OCI-M1 (cell line): ENCODE results near the gene ARF1.
A peak's percentile ranks its signal among the peaks of the same experiment; 100 is the strongest.

ENCODE experiments used
- DNase-seq: peaks from one replicate; lab custom pipeline; 2025; lab: John Stamatoyannopoulos, UW

ARF1 gene

DNA sequence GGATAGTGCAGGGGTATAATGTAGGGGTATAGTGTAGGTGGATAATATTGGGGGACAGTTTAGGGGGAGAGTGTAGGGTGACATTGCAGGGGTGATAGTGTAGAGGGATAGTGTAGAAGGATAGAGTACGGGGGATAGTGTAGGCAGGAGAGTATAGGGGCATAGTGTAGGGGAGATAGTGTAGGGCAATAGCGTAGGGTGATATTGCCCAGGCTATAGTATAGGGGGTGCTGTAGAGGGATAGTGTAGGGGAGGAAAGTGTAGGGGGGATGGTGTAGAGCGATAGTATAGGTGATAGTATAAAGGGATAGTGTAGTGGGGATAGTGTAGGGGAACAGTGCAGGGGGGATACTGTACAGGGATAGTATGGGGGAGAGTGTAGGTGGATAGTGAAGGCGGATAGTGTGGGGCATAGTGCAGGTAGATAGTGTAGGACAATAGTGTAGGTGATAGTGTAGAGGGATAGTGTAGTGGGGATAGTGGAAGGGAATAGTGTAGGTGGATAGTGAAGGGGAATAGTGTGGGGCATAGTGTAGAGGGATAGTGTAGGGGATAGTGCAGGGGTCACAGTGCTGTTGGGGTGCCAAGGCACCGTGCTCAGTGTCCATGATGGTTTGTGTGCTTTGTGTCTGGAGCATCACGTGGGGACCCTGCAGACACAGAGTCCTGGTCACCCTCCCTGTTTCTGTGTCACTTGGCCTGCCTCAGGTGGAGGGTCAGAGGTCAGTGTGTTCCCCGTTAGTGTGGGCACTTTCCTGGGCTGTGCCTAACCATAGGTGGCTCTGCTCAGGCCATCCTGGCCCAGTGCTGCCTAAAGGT, 10.5 kb upstream of the ARF1 start:
- no peak for DNase-seq

DNA sequence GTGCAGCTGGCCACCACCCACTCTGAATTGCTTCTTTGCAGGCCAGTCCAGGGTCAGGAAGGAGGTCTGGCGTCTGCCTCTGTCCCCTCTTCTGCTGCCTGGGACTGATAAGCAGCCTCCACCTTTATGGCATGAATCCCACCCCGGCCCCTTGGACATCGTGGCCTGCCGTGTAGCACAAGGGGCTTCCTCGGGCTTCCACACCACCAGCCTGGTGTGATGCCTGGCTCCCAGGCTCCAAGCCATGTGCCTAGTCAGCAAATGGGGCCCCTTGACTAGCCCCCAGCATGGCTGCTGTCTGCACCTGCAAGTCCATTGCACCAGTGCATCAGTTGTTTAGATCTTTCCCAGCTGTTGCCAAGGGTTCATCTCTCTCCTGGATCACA, 9.9 kb upstream of the ARF1 start:
- no peak for DNase-seq

DNA sequence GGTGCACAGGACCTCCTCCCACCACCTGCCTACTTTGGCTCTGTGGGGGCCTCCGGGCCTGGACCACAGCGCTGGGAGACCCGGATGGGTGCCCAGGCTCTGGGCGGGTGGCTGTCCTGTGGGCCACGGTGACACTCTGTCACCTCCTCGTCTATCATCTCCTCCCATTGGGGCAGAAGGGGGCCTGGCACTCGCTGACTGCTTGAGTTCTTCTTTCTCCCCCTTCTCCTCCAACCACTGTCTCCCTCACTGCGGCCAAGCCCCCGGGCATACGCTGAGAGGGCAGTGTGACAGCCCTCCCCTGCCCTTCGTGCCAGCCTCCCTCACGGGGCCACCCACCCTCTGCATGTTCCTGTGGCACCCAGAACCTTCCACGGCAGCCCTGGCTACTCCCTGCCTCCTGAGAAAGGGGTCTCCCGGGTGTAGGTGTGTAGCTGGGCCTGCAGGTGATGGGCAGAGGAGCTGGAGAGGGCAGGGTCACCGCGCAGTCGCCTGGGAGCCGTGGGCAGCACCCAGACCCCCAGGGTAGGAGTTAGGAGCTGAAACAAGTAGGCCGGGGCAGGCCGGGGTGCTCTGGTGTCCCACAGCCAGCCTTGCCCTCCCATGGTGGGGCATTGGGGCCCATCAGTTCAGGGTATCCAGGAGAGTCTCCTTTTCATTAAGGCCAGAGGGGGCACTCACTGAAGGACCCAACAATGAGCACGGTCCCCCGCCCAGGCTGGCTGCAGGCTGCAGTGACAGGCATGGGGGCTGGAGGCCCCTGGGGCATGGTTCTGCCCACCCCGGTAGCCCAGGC, 9.2 kb upstream of the ARF1 start:
- DNase-seq = no peak

DNA sequence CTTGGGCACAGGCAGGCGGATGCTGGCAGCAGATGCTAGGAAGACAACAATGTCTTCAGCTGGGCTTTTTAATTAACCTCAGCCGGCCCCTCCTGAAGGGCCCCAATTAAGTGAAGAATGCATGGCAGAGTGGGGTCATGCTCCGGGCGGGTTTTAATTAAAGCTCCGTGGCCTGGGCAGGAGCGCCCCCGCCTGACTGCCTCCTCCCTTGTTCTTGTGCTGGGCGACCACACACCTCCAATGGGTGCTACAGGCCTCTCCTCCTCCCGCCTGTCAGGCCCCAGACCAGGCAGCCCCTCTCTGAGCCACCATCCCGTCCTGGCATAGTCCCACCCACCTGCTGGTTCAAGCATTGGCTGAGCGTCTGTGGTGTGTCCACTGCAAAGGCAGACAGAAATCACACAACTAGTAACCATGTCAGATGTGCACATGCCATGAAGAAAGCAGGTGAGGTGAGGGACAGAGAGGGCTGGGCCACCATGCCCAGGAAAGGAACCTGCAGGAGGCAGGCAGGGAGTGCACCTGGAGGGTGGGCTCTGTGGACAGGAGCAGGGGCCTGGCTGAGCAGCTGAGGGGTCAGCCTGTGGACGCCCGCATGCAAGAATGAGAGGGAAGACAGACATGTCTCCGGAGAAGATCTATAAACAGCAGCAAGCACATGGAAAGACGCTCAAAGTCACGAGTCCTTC, 8.5 kb upstream of the ARF1 start:
- no peak for DNase-seq

GRCh38 chr1:228074954-228075730, 7.4 kb upstream of the ARF1 start:
- DNase-seq = no peak

DNA sequence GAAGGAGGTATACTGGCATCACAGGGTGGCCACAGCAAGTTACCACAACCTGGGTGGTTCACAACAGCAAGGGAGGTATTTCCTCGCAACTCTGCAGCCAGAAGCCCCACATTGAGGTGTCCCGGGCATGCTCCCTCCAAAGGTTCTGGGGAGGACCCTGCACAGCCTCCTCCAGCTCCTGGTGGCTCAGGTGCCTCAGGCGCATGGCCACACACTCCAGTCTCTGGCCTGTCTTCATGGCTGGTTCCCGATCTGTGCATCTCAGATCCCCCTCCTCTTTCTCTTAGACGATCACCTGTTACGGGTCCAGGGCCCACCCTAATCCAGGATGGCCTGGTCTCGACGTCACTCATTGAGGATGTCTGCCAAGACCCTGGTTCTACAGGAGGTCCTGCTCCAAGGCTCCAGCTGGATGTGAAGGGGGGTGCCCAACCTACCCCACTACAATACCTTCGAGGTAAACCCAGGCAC, 6.7 kb upstream of the ARF1 start:
- DNase-seq = no peak

DNA sequence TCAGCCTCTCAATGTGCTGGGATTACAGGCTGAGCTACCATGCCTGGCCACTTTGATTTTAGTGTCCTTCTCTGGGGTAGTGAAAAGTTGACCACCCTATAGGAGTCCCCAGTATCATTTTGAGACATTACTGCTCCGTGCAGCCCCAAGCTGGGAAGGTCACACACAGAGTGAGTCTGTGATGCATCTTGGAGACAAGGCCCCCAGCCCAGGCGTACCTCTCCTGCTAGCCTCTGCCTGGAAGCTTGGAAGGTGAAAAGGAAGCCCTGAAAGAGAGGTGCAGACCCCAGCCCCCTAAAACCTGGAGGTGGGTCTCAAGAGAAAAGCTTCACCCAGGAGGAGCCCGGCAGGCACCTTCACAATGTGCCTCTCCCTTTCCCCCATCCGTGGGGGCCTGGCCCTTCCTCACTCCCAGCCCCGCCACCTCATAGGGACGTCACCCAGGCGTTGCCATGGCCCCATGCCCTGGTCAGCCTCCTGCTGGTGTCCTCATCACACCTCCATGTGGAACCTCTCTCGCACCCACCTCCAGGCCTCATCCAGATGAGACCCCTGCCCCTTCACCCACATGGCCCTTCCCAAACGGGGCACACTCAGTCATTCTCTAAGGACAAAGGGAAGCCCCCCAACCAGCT, 5.6 kb upstream of the ARF1 start:
- DNase-seq = no peak

DNA sequence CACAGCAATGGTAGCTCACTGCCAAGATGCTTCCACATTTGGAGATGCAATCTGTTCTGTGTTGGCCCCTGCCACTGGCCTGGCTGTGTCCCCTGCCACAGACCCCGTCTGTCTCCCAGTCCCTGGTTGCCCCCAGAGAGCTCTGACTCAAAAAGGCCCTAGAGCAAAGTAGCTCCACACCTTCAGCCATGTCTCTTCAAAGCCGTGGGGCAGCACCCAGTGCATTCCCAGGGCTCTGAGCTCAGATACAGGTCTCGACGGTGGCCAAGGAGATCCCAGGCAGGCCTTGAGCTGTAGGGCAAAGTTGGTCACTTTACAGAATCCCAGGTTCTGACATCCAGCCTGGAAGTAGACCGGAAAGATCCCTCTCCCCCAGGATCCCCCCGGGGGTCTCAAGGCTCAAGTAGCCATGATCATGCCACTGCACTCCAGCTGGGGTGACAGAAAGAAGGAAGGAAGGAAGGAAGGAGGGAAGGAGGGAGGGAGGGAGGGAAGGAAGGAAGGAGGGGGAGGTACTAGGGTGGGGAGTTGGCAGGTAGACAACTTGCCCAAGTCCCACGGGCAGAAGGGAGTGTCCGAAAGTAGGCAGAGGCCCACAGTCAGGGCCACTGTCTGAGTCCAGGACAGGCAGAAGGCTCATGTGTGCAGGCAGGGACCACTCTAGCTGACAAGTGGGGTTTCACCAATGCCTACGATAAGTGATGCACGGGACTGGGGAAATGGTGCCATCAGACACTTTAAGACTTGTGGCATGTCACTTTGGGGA, 4.8 kb upstream of the ARF1 start:
- DNase-seq = no peak

GRCh38 chr1:228079013-228079412, 3.5 kb upstream of the ARF1 start:
- no peak for DNase-seq

- no peak for DNase-seq
Measured at GRCh38 chr1:228079601-228080263, 2.8 kb upstream of the ARF1 start.

- no peak for DNase-seq
Measured at GRCh38 chr1:228081144-228081543, 1.4 kb upstream of the ARF1 start.

DNA sequence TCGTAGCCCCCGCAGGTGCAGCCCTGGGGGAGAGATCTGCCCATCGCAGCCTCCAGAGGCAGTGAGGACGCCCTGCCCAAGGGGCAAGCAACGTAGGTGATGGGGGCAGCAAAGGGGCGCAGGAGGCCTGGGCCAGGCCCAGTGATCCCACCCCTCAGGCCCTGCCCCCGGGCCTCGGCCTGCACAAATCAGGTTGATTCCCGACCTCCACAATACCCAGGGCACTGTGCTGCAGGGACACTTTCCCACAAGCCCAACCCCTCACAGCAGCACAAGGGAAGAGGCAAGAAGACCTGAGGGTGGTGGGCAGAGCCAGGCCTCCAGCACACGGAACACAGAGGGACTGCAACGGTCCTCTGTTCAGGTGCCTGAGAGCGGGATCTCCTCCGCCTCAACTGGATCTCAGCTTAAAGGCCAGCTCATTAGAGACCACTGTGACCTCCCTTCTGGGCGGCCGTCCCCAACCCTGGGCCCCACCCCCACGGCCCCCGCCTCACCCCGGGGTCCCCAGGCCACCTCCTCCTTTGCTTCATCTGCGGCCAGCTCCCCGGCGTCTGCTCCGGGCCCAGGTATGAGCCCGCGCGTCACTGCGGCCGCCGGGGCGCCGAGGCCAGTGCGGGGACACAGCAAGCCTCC, 812 bp upstream of the ARF1 start:
- peak; percentile 58 for DNase-seq

- peak; percentile 58 for DNase-seq
Measured at GRCh38 chr1:228082918-228083870, 686 bp downstream of the ARF1 start.

- peak; percentile 62 for DNase-seq
Measured at GRCh38 chr1:228083871-228084278, 1.4 kb downstream of the ARF1 start.

GRCh38 chr1:228084325-228084724, 1.8 kb downstream of the ARF1 start:
- peak; percentile 67 for DNase-seq

DNA sequence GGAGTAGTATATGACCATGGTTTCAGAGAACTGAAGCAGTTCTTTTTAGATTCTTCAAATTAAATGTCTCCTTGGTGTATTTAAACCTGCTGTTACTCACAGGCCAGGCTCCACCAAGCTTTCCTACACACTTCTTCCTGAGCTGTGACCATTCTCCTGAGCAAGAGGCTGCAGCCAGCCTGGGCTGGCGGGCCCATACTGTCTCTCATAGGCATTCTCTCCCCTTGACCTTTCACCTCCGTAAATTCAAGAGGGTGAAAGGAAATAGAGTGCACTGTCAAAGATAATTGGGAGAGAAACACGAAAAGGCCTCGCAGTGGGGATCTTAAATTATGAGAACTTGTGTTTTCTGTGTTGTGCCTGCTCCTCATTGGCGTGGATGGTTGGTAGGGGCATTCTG, 2.3 kb downstream of the ARF1 start:
- no peak for DNase-seq

DNA sequence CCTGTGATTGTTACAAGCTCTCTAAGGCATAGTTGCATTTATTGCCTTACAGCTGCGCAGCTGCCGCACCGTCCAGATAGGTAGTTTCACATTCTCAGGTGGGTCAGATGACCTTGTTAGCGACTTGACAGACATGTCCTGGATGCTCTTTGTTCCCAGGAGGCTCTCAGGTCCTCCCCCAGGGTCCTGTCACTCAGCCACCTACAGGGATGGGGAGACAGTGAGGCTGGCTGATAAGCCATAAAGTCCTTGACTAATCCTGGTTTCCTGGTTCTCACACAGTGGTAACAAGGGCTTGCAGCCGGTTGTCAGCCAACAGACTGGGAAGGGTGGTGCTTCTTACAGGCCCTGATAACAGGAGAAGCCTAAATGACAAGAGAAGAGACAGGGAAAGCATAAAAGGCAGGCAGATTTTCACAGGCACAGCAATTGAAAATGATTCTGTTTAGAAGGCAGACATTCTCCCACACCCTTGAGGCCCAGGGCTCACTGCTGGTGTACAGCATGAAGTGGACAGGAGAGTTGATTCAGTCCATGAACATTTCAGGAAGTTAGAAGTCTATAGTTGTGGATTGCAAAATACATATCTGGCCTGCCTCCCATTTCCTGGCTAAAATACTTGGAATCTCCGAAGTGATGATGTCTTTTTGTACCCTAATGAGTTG, 2.9 kb downstream of the ARF1 start:
- peak; percentile 34 for DNase-seq

GRCh38 chr1:228087771-228088251, 5.3 kb downstream of the ARF1 start:
- DNase-seq = no peak
